A549 (cell line): ENCODE results near the gene MSL2.
"Not testable (repeated sequence)": the region's sequence is repeated elsewhere in the genome, so short reads cannot be mapped to it uniquely, and the experiment has no call there.

Experiments
- CHD4 ChIP-seq: fragments of 200-600 bp; sonication (generic); IDR thresholded peaks from 2 replicates; pipeline ENCODE4 v1.6.1; 2016; ENCODE audit warnings: antibody characterized with exemption, mild to moderate bottlenecking, borderline replicate concordance
- CTCF ChIP-seq: fragments of >200 bp; sonication (Bioruptor Twin); formaldehyde crosslinking; IDR thresholded peaks from 3 replicates; pipeline ENCODE4 v1.5.1; 2016
- EHMT2 ChIP-seq: fragments of 200-600 bp; sonication (generic); IDR thresholded peaks from 2 replicates; pipeline ENCODE4 v1.6.1; 2016; ENCODE audit warnings: antibody characterized with exemption, low read depth, mild to moderate bottlenecking, moderate library complexity
- EP300 ChIP-seq, 2 experiments: fragments of >200 bp; sonication (Bioruptor Twin); formaldehyde crosslinking; IDR thresholded peaks; 2 replicates in 1 of 2; 3 replicates in 1 of 2; pipeline ENCODE4 v1.6.1; 2016 to 2017
- MAX ChIP-seq: IDR thresholded peaks from 2 replicates; pipeline ENCODE4 v1.6.1; 2012
- MYC ChIP-seq: IDR thresholded peaks from 2 replicates; pipeline ENCODE4 v1.6.1; 2012; ENCODE audit warnings: mild to moderate bottlenecking, inconsistent platforms, low read length, improper control_type of control experiment, borderline replicate concordance
- POLR2A ChIP-seq: IDR thresholded peaks from 2 replicates; pipeline ENCODE4 v1.6.1; 2012; ENCODE audit warnings: mild to moderate bottlenecking, low read length
- RAD21 ChIP-seq, 2 experiments: fragments of >200 bp in 1 of 2; sonication (Bioruptor Twin) in 1 of 2; formaldehyde crosslinking in 1 of 2; IDR thresholded peaks in 1 of 2; conservative IDR thresholded peaks in 1 of 2; 2 replicates in 1 of 2; 3 replicates in 1 of 2; pipeline ENCODE4 v1.6.1; 2012 to 2018; ENCODE audit warnings: inconsistent platforms in 1 of 2
- RFX5 ChIP-seq: fragments of 450-650 bp; IDR thresholded peaks from 2 replicates; pipeline ENCODE4 v1.7.1; 2014; ENCODE audit warnings: antibody characterized with exemption, mild to moderate bottlenecking, moderate library complexity
- RNF2 ChIP-seq: fragments of 200-600 bp; sonication (generic); IDR thresholded peaks from 2 replicates; pipeline ENCODE4 v1.6.1; 2016; ENCODE audit warnings: low read depth, mild to moderate bottlenecking, antibody characterized with exemption, moderate library complexity, borderline replicate concordance
- SREBF2 ChIP-seq: fragments of 450-650 bp; IDR thresholded peaks from 2 replicates; pipeline ENCODE4 v1.6.1; 2014; ENCODE audit warnings: mild to moderate bottlenecking, moderate library complexity
- TF ChIP-seq, protein P1 (sequence below): fragments of 200-600 bp; sonication (generic); IDR thresholded peaks from 2 replicates; pipeline ENCODE4 v1.6.1; 2016; ENCODE audit warnings: antibody characterized with exemption, mild to moderate bottlenecking, moderate library complexity
- TF ChIP-seq, protein P2 (sequence below): fragments of 450-650 bp; IDR thresholded peaks from 2 replicates; pipeline ENCODE4 v1.6.1; 2014; ENCODE audit warnings: antibody characterized with exemption

DNA sequence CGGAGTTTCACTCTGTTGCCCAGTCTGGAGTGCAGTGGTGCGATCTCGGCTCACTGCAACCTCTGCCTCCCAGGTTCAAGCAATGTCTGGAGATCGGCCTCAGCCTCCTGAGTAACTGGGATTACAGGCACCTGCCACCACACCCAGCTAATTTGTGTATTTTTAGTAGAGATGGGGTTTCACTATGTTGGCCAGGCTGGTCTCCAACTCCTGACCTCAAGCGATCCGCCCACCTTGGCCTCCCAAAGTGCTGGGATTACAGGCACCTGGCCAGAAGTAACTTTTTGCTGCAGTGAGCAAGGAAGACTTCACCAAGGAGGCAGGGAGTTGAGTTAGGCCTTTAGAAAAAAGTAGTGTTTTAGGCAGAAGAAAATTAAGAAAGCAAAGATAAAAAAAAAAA is 3.9 kb downstream of the MSL2 start:
- TF ChIP-seq, protein P1, sequence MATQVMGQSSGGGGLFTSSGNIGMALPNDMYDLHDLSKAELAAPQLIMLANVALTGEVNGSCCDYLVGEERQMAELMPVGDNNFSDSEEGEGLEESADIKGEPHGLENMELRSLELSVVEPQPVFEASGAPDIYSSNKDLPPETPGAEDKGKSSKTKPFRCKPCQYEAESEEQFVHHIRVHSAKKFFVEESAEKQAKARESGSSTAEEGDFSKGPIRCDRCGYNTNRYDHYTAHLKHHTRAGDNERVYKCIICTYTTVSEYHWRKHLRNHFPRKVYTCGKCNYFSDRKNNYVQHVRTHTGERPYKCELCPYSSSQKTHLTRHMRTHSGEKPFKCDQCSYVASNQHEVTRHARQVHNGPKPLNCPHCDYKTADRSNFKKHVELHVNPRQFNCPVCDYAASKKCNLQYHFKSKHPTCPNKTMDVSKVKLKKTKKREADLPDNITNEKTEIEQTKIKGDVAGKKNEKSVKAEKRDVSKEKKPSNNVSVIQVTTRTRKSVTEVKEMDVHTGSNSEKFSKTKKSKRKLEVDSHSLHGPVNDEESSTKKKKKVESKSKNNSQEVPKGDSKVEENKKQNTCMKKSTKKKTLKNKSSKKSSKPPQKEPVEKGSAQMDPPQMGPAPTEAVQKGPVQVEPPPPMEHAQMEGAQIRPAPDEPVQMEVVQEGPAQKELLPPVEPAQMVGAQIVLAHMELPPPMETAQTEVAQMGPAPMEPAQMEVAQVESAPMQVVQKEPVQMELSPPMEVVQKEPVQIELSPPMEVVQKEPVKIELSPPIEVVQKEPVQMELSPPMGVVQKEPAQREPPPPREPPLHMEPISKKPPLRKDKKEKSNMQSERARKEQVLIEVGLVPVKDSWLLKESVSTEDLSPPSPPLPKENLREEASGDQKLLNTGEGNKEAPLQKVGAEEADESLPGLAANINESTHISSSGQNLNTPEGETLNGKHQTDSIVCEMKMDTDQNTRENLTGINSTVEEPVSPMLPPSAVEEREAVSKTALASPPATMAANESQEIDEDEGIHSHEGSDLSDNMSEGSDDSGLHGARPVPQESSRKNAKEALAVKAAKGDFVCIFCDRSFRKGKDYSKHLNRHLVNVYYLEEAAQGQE = not testable (repeated sequence)
- not testable (repeated sequence) for TF ChIP-seq MAX; CTCF; EHMT2; POLR2A; EP300 (IDR thresholded peaks at IDR 0.05); CHD4; RNF2; RFX5; RAD21 (conservative IDR thresholded peaks at IDR 0.05 in 1 of 2, IDR thresholded peaks at IDR 0.05 in 1 of 2); SREBF2; MYC
- TF ChIP-seq, protein P2, sequence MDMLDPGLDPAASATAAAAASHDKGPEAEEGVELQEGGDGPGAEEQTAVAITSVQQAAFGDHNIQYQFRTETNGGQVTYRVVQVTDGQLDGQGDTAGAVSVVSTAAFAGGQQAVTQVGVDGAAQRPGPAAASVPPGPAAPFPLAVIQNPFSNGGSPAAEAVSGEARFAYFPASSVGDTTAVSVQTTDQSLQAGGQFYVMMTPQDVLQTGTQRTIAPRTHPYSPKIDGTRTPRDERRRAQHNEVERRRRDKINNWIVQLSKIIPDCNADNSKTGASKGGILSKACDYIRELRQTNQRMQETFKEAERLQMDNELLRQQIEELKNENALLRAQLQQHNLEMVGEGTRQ = not testable (repeated sequence)
